ENCODE measurements around the gene SIRT3. TPM values are rescaled to one million over a fixed set of nuclear protein-coding genes. Genes with fewer than 3 reads are reported as not detected.

SIRT3 gene
- total RNA-seq, 1 experiment from 2014 or later: 13.9 TPM

- Histone ChIP-seq H3K9ac (ENCODE audit: extremely low read depth, insufficient read length, low read length) (no peak overlapping the region), H3K14ac (ENCODE audit: insufficient read depth, low read length) (no peak overlapping the region), H2BK12ac (ENCODE audit: insufficient read length, low read depth, low read length) (no peak overlapping the region), H3T11ph (ENCODE audit: low read length) (no peak overlapping the region), H3K9me3 (ENCODE audit: control insufficient read depth, low read depth, low read length) (no peaks in the 10 kb centered on the region), H2AK5ac (ENCODE audit: insufficient read length, low read length) (no peak overlapping the region), H4K20me1 (ENCODE audit: control insufficient read depth, insufficient read depth, insufficient read length) (no peaks in the 10 kb centered on the region), H2BK120ac (ENCODE audit: low read depth, low read length, poor library complexity, severe bottlenecking) (no peak overlapping the region), H3K27me3 (ENCODE audit: insufficient read depth, low read length) (no peaks in the 10 kb centered on the region), H2BK15ac (ENCODE audit: low read depth, low read length) (no peak overlapping the region), H2AFZ (ENCODE audit: low read length) (no peak overlapping the region), H3K79me2 (ENCODE audit: insufficient read depth, low read length) (no peaks in the 10 kb centered on the region), H3K23me2 (ENCODE audit: insufficient read length, low read depth, low read length, poor library complexity, severe bottlenecking) (no peaks in the 10 kb centered on the region), H3K4me1 (ENCODE audit: insufficient read depth, low read length) (no peaks in the 10 kb centered on the region), H4K5ac (ENCODE audit: insufficient read length, low read depth, low read length) (no peak overlapping the region), H3K18ac (ENCODE audit: insufficient read length, low read depth, low read length) (no peak overlapping the region), H4K8ac (replicated peaks; ENCODE audit: insufficient read length, low read depth, low read length) (no peak overlapping the region), H3K4ac (ENCODE audit: low read depth, low read length) (no peak overlapping the region), H3K27ac (ENCODE audit: insufficient read length, low read depth, low read length) (no peak overlapping the region), H3K23ac (ENCODE audit: insufficient read length, low read depth, low read length) (no peak overlapping the region), H2BK5ac (ENCODE audit: insufficient read length, low read length) (no peak overlapping the region), H3K4me2 (ENCODE audit: insufficient read depth, insufficient read length, low read length) (no peak overlapping the region), H3K56ac (ENCODE audit: insufficient read length, low read depth, low read length) (no peak overlapping the region), H2BK20ac (ENCODE audit: low read depth, low read length, poor library complexity, severe bottlenecking) (no peak overlapping the region), H3K79me1 (ENCODE audit: insufficient read depth, low read depth, low read length, poor library complexity, severe bottlenecking) (no peaks in the 10 kb centered on the region), H4K91ac (ENCODE audit: insufficient read length, low read depth, low read length) (no peak overlapping the region)
- TF ChIP-seq CTCF (conservative IDR thresholded peaks at IDR 0.05): peak; percentile 33; the same call in 2 of the 3 replicates
- DNase-seq: no peak
- peaks cover 4% of the 10 kb centered on the region for H3K27me3 Mint-ChIP-seq (ENCODE audit: low read depth)
- H3K9me3 Mint-ChIP-seq: peaks cover 13 to 15% of the 10 kb centered on the region in 2 experiments
- no peaks in the 10 kb centered on the region for H3K4me1 Mint-ChIP-seq
- peaks cover 6 to 11% (median 10%) of the 10 kb centered on the region in 3 experiments; a peak in 6 of 7 replicates for H3K36me3 Mint-ChIP-seq (ENCODE audit: insufficient read depth in 1 of 3, low read depth in 3 of 3)
- no peak overlapping the region for H3K4me3 Mint-ChIP-seq
- WGBS (ENCODE audit: extremely low coverage, insufficient read length, low lambda C conversion rate): no CpG with 5 or more reads among the region's 15 CpGs
- peak overlapping the region in 1 of 3 experiments; percentile 53; a peak in 2 of 7 replicates for H3K27ac Mint-ChIP-seq
Observed at GRCh38 chr11:257766-258493, 21.8 kb upstream of the SIRT3 start.

All from H9 (cell line).